Suprapubic skin (tissue), 4 donors: ENCODE data around the gene ADRB1. TPM values are rescaled to one million over a fixed set of nuclear protein-coding genes. Genes with fewer than 3 reads are reported as not detected.

Experiments used
- DNase-seq, 2 donors: peaks; one replicate each; pipeline ENCODE4 v3.0.0-alpha.2; 2019; ENCODE audit warnings: low spot score in 2 of 2
- H3K27ac ChIP-seq: fragments of 200-600 bp; sonication (generic); one replicate; pipeline ENCODE4 v1.5.1; 2019
- H3K27me3 ChIP-seq: fragments of 200-600 bp; sonication (generic); one replicate; pipeline ENCODE4 v1.5.1; 2019
- H3K36me3 ChIP-seq: fragments of 200-600 bp; sonication (generic); one replicate; pipeline ENCODE4 v1.5.1; 2019
- H3K4me1 ChIP-seq: fragments of 200-600 bp; sonication (generic); one replicate; pipeline ENCODE4 v1.5.1; 2019
- H3K4me3 ChIP-seq: fragments of 200-600 bp; sonication (generic); one replicate; pipeline ENCODE4 v1.5.1; 2019; ENCODE audit warnings: mild to moderate bottlenecking
- H3K9me3 ChIP-seq: fragments of 200-600 bp; sonication (generic); one replicate; pipeline ENCODE4 v1.5.1; 2019
- CTCF ChIP-seq, 2 donors: fragments of 200-600 bp in 1 of 2; fragments of 450-650 bp in 1 of 2; sonication (generic) in 1 of 2; IDR thresholded peaks; one replicate each; pipeline ENCODE4 v1.5.1; 2016 to 2019; ENCODE audit warnings: antibody characterized with exemption in 2 of 2, mild to moderate bottlenecking in 1 of 2, moderate library complexity in 1 of 2
- EP300 ChIP-seq: sonication (generic); formaldehyde crosslinking; IDR thresholded peaks from one replicate; pipeline ENCODE4 v1.6.1; 2017; ENCODE audit warnings: antibody characterized with exemption
- POLR2A ChIP-seq, 2 donors: fragments of 450-650 bp; IDR thresholded peaks; one replicate each; pipeline ENCODE4 v1.6.1; 2017; ENCODE audit warnings: antibody characterized with exemption in 2 of 2, mild to moderate bottlenecking in 2 of 2, moderate library complexity in 2 of 2
- POLR2AphosphoS5 ChIP-seq, 3 donors: sonication (generic); formaldehyde crosslinking; IDR thresholded peaks; one replicate each; pipeline ENCODE4 v1.6.1; 2017; ENCODE audit warnings: antibody characterized with exemption in 3 of 3
- WGBS: methylation state at CpG from one replicate; pipeline ENCODE4 v1.1.5; 2018; 5-methylcytosine and 5-hydroxymethylcytosine counted together
- total RNA-seq, 4 donors: library from RNA; depleted of rRNA; stranded (reverse); fragments of >200 nt; gene quantifications; one replicate each; pipeline ENCODE4 v1.1.0, GENCODE V29; 2016

The ADRB1 gene
- total RNA-seq, 4 donors from 2014 or later: 0.56 to 1.4 (median 1.1) TPM

GRCh38 chr10:114087255-114087654, 43.6 kb downstream of the ADRB1 start:
- no peak for DNase-seq
- Histone ChIP-seq H3K36me3 (no peaks in the 10 kb centered on the region), H3K9me3 (no peaks in the 10 kb centered on the region), H3K27ac (no peak overlapping the region), H3K4me1 (no peaks in the 10 kb centered on the region), H3K27me3 (no peaks in the 10 kb centered on the region), H3K4me3 (no peak overlapping the region)
- 89% methylated on average over 5 of the region's 5 CpGs for WGBS
- TF ChIP-seq POLR2A (IDR thresholded peaks at IDR 0.05) (no peak), POLR2AphosphoS5 (IDR thresholded peaks at IDR 0.05) (no peak), CTCF (IDR thresholded peaks at IDR 0.05) (no peak), EP300 (no peak)

- WGBS: 78% methylated on average over 4 of the region's 4 CpGs
Measured at GRCh38 chr10:114087655-114088054, 44.0 kb downstream of the ADRB1 start.

GRCh38 chr10:114094795-114095194, 51.1 kb downstream of the ADRB1 start:
- no peak overlapping the region for H3K27ac ChIP-seq
- H3K4me1 ChIP-seq: no peaks in the 10 kb centered on the region
- 87% methylated on average over 3 of the region's 3 CpGs for WGBS
- H3K9me3 ChIP-seq: no peaks in the 10 kb centered on the region
- H3K27me3 ChIP-seq: no peaks in the 10 kb centered on the region
- TF ChIP-seq EP300: no peak
- TF ChIP-seq POLR2AphosphoS5 (IDR thresholded peaks at IDR 0.05): no peak
- TF ChIP-seq POLR2A (IDR thresholded peaks at IDR 0.05): no peak
- no peak for TF ChIP-seq CTCF (IDR thresholded peaks at IDR 0.05)
- no peak overlapping the region for H3K4me3 ChIP-seq
- no peak for DNase-seq
- H3K36me3 ChIP-seq: no peaks in the 10 kb centered on the region

More at GRCh38 chr10:114087655-114088054, 44.0 kb downstream of the ADRB1 start:
- H3K9me3 ChIP-seq: no peaks in the 10 kb centered on the region
- H3K36me3 ChIP-seq: no peaks in the 10 kb centered on the region
- no peaks in the 10 kb centered on the region for H3K4me1 ChIP-seq
- TF ChIP-seq CTCF (IDR thresholded peaks at IDR 0.05): no peak
- TF ChIP-seq EP300: no peak
- no peak for TF ChIP-seq POLR2A (IDR thresholded peaks at IDR 0.05)
- TF ChIP-seq POLR2AphosphoS5 (IDR thresholded peaks at IDR 0.05): no peak
- no peak overlapping the region for H3K4me3 ChIP-seq
- no peaks in the 10 kb centered on the region for H3K27me3 ChIP-seq
- no peak for DNase-seq
- no peak overlapping the region for H3K27ac ChIP-seq

- Histone ChIP-seq H3K27ac (no peak overlapping the region), H3K27me3 (no peaks in the 10 kb centered on the region), H3K4me1 (no peaks in the 10 kb centered on the region), H3K4me3 (no peak overlapping the region), H3K9me3 (no peaks in the 10 kb centered on the region), H3K36me3 (no peaks in the 10 kb centered on the region)
- TF ChIP-seq POLR2A (IDR thresholded peaks at IDR 0.05) (no peak), POLR2AphosphoS5 (IDR thresholded peaks at IDR 0.05) (no peak), CTCF (IDR thresholded peaks at IDR 0.05) (no peak), EP300 (no peak)
- WGBS: 62% methylated on average over 13 of the region's 13 CpGs
- DNase-seq: no peak
Measured at GRCh38 chr10:114095559-114096337, 52.1 kb downstream of the ADRB1 start.

Other genes starting within 250 kb of the ADRB1 start
- gene DCLRE1A, start 189.8 kb upstream of the ADRB1 start, total RNA-seq: 1 to 10 TPM; 3.6 to 5.2 (median 4.2) TPM
- gene NHLRC2, start 189.2 kb upstream of the ADRB1 start, total RNA-seq: 10 to 100 TPM; 35.3 to 49.6 (median 42.3) TPM
- 10 to 100 TPM; 39.0 to 87.8 (median 50.9) TPM for gene CCDC186, start 130.3 kb downstream of the ADRB1 start, total RNA-seq
- under 1 TPM in 3 of 4 donors, not detected in 1; 0.17 to 0.42 (median 0.40) TPM for gene TDRD1, start 135.5 kb downstream of the ADRB1 start, total RNA-seq
- 10 to 100 TPM; 15.7 to 31.0 (median 20.2) TPM for gene VWA2, start 195.4 kb downstream of the ADRB1 start, total RNA-seq